NCI-H345 treated with DMSO at 0.1 percent for 48 hours (cell line): Measurements from ENCODE around the gene IRF2.
"Not testable (repeated sequence)": the region's sequence is repeated elsewhere in the genome, so short reads cannot be mapped to it uniquely, and the experiment has no call there.

ENCODE experiments used
- DNase-seq: peaks from one replicate; lab custom pipeline; 2025; ENCODE audit not compliant: unreplicated experiment; lab: John Stamatoyannopoulos, UW

Gene IRF2

DNA sequence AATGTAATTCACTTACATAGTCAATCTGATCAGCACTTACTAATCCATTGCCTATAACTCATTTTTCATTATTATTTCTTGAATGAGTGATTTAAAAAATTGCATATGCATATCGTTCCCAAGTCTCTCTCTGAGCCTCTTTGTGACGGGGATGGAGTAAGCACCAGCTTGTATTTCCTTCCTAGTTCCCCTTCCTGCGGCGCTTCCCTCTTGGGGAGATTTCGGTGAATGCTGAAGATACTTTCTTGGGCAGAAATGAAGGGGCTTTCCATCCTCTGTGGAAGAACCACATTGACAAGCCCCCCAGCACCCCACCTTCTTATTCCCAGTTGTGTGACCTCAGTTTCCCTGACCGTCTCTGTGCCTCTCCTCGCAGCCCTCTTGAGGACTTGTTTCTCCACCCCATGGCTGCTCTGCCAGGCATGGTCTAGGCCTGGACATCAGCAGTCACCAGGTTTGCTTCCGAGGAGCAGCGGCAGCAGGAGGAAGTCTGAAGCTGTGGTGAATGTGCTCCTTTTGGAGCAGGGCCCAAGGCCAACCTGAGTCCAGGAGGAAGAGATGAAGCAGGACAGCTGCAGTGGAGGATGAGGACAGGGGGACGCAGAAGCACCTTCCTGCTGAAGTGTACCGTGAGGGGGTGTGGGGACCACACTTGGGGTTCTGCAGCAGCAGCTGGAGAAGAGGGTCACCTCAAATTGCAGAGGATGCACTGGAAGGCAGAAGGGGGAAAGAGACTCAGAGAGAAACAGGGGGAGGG lies 124.9 kb downstream of the IRF2 start:
- DNase-seq = no peak

GRCh38 chr4:184348311-184349233 lies 125.8 kb downstream of the IRF2 start:
- DNase-seq = no peak

DNA sequence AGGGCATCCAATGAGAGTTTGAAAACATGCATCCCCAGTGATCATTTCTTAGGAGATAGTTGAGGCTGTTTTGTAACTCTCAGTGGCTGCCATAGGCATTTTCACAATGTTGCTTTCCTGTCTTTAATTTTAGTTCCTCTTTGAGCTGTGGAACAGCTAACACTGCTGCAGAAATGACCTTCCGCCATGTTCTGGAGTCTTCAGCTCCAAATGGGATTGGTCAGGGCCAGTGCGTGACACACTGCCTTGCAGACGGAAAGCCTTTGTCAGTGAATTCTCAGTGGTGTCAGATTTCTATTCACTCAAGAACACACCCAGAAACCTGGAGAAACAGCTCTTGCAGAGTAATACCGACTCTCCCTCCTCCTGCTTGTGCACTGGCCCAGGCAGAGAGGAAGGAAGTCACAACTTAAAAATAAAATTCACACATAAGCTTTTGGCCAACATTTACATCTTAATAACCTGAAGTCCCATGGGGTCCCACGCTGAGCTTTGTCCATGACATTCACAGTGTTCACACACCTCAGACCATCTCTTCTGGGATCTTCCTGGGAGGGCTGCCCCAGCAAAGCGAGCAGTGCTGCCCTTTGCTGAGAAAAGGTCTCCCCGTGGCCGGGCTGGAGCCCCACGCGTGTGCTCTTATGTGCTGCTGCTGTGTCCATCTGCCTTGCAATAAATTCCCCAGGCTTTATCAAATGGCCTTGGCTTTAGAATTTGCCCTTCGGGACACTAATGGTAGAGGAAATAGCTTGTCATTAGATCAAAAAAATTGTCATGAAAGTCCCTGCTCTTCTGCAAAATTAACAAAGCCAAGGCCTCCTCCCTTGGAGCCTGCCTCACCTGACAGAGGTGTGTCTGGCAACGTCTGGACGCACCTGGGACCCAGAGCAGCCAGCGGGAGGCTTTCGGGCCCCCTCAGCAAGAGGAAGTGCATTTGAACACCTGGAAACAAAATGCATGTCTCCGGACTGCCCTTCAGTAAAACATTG lies 126.8 kb downstream of the IRF2 start:
- no peak for DNase-seq

DNA sequence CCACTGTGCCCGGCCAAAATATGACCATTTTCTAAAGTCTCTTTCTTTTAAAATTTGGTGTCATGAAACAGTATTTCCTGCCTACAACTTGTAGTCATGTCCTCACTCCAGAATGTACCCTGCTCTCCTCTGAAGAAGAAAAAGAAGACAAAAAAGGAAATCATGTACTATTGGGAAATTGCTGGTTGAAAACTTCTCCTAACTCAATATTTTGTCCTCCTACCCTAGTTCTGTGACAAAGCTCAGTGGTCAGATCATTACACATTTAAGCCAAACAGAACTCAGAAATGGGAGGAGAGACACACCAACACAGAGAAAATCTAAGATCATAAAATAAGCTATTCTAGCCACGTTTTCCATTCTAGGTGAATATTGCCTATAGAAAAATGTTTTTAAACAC lies 127.7 kb downstream of the IRF2 start:
- DNase-seq = no peak

GRCh38 chr4:184346273-184346672 lies 128.1 kb downstream of the IRF2 start:
- DNase-seq = not testable (repeated sequence)

GRCh38 chr4:184345573-184345922 lies 128.8 kb downstream of the IRF2 start:
- no peak for DNase-seq

DNA sequence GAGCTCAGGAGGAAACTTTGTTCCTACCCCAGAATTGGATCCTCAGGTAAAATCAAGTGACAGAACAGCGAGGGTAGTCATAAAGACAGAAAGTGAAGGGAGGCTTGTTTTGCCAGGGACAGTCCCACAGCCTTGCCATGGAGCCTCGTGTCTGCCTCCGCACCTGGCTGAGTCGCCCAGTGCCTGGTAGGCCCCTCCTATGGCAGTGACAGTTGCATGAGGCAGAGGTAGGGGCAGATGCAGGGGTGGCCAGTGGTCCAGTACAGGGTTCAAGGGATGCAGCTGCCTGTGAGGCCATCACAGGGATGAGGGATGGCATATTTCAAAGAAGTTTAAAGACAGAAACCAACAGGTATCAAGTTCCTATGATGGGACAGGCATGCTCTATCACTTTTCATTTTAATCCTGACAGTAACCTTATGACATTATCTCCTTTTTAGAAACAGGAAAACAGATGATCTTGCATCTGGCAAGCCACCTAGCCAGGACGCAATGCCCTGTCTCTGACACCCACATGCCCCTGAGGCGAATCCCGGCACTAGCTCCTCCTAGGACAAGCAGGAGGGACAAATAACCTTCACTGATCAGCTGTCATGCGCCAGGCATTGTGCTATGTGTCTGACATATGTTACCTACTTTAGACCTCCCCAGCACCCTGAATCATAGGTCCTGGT lies 129.3 kb downstream of the IRF2 start:
- no peak for DNase-seq

DNA sequence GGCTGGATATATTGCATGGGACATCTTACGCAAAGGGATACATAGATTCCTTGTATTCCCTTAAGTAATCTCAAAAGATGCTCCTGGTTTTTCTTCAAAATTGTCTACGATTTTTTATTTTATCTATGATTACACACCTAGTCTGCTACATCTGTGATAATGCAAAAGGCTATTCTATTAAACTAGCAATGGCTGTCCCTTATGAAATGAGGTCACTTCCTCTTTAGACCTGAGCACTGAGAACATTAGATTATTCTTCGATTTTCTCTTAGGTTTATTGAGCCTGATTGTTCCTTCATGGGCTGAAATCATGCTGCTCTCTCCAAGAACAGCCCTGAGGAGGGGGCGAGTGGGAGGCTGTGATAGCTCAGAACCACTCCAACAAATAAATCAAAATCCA lies 129.9 kb downstream of the IRF2 start:
- no peak for DNase-seq

- DNase-seq = peak; percentile 63
These were observed 130.7 kb downstream of the IRF2 start for GRCh38 chr4:184343502-184344177.

DNA sequence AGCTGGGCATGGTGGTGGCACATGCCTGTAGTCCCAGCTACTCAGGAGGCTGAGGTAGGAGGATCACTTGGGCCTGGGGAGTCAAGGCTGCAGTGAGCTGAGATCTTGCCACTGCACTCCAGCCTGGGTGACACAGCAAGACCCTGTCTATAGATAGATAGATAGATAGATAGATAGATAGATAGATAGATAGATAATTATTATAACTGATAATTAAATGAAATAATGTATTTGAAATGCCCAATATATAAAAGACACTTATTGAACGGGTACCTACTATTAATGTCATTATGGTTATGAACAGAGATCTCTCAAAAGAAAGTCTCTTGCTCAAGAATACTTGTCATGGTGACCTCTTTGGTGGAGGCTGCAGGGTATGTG lies 131.5 kb downstream of the IRF2 start:
- not testable (repeated sequence) for DNase-seq

DNA sequence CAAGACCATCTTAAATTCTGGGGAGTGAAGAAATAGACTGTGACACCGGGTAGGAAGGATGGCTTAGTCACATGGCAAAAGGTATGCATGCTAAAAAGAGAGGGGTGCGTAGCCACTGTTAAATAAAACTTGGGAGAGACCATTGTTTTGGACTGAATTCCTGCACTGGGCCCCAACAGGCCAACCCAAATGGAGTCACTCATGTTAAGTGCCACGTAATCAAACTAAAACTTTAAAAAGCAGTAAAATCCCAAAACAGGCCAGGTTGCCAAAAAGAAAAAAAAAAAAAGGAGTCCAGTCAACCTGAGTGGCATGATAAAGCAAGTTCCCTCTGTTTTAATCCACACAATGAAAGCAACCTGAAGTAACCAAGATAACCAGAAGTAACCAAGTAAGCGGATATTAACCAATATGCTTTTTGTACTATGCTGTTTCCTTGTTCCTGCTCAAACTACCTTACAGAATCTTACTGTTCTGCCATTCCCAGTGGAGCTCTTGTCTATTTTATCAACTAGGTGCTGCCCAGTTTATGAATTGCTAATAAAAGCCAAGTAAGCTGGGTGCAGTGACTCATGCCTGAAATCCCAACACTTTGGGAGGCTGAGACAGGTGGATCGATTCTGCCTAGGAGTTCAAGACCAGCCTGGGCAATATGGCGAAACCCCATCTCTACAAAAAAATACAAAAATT lies 132.0 kb downstream of the IRF2 start:
- no peak for DNase-seq

- DNase-seq = not testable (repeated sequence)
These were observed 134.8 kb downstream of the IRF2 start for GRCh38 chr4:184339398-184340193.

DNA sequence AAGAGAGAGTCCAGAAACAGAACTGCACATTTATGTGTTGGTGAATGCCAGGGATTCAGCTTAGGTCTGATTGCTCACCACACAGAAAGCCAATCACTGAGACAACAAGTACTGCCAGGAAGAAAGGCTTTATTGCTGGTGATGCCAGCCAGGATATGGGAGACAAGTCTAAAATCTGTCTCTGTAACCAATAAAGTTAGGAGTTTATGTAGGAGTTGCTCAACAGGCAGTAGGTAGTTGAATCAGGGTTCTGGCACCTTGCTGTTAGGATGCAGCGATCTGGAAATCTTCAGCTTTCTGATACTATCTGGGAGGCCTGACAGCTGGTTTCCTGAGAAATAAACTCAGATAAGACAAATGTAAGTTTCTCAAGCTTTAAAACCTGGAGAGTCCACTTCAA lies 136.4 kb downstream of the IRF2 start:
- no peak for DNase-seq
